Measurements from ENCODE around the gene PRDX5. TPM values are rescaled to one million over a fixed set of nuclear protein-coding genes. Genes with fewer than 3 reads are reported as not detected.

PRDX5 gene
- total RNA-seq, 1 donor = 245 TPM

DNA sequence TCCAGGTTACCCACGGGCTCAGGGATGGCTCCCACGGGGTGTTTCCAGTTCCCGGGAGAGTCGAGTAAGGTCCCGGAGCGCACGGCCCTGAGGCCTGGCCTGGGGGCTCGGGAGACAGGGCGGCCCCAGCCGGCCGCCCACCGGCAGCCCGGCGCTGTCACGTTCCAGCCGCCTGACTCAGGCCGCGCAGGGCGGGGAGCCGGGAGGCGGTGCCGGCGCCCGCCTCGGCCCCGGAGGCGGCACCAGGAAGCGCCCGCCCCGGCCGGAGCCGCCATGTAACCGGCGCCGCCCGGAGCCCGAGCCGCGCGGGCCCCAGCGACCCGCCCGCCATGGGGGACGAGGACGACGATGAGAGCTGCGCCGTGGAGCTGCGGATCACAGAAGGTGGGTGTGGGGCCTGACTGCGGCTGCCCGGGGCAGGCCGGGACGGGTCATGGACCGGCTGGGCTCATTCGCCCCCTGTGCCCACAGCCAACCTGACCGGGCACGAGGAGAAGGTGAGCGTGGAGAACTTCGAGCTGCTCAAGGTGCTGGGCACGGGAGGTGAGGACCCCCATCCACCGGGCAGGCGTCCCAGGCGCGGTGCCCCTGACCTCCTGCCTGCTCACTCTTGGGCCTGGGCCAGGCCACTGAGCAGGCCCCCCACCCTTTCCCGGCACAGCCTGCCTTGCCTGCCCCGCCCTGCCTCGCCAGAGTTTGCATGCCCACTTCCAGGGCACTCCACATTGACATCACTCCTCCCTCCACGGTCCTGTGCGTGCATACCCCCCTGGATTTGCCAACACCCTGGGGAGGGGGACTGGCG lies 41.2 kb downstream of the PRDX5 start, which contains the start of gene RPS6KA4:
Gene RPS6KA4, plus strand, starts transcription at position 256 of the 805 bp plus-strand sequence. Its CDS starts 74 bp downstream, at position 330.
- Histone ChIP-seq H3K27ac (ENCODE audit: low read depth, low read length) (peak within 1 kb of the TSS; percentile 76), H3K36me3 (ENCODE audit: insufficient read depth, low read length) (peaks cover 26% of the 10 kb centered on the region), H3K9me3 (ENCODE audit: low read depth, low read length) (no peaks in the 10 kb centered on the region), H3K4me3 (ENCODE audit: insufficient read depth, low read length) (peak within 1 kb of the TSS; percentile 94), H3K4me2 (ENCODE audit: insufficient read depth, low read length) (peak within 1 kb of the TSS; percentile 94), H3K27me3 (ENCODE audit: insufficient read depth, low read length) (no peaks in the 10 kb centered on the region), H3K4me1 (ENCODE audit: insufficient read depth, low read length) (peaks cover 27% of the 10 kb centered on the region), H2AFZ (ENCODE audit: low read length) (peak within 1 kb of the TSS; percentile 91), H3K79me2 (ENCODE audit: insufficient read depth, low read length) (peaks cover 16% of the 10 kb centered on the region), H4K20me1 (ENCODE audit: insufficient read depth, low read length) (peaks cover 5% of the 10 kb centered on the region)
- DNase-seq (ENCODE audit: insufficient read length, low spot score, missing footprints) = peak; percentile 100
- TF ChIP-seq, protein P1, sequence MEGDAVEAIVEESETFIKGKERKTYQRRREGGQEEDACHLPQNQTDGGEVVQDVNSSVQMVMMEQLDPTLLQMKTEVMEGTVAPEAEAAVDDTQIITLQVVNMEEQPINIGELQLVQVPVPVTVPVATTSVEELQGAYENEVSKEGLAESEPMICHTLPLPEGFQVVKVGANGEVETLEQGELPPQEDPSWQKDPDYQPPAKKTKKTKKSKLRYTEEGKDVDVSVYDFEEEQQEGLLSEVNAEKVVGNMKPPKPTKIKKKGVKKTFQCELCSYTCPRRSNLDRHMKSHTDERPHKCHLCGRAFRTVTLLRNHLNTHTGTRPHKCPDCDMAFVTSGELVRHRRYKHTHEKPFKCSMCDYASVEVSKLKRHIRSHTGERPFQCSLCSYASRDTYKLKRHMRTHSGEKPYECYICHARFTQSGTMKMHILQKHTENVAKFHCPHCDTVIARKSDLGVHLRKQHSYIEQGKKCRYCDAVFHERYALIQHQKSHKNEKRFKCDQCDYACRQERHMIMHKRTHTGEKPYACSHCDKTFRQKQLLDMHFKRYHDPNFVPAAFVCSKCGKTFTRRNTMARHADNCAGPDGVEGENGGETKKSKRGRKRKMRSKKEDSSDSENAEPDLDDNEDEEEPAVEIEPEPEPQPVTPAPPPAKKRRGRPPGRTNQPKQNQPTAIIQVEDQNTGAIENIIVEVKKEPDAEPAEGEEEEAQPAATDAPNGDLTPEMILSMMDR (IDR thresholded peaks at IDR 0.05; ENCODE audit: extremely low read depth, low read depth, low read length) = no peak

DNA sequence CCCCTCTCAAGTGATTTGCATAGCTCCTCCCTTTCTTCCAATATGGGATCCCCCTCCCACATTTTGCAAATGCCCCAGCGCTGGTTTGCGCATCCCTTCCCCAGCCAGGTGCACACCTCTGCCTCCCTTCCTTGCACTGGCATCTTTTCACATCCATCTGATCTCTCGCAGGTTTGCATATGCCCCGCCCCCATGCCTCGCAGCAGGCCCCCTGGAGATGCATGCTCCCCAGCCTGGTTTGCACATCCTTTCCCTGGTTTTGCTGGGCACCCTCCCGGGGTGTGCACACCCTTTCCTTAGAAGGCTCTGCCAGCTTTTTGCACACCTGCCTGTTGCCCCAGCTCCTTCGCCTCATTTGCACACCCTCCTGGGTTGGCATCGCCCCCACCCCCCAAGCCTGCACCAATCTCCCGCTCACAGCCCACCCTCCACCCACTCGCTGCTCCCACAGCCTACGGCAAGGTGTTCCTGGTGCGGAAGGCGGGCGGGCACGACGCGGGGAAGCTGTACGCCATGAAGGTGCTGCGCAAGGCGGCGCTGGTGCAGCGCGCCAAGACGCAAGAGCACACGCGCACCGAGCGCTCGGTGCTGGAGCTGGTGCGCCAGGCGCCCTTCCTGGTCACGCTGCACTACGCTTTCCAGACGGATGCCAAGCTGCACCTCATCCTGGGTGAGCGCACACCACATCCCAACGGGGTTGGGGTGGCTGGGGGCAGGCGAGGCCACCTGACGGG lies 42.0 kb downstream of the PRDX5 start:
- H3K27me3 ChIP-seq (ENCODE audit: insufficient read depth, low read length) = no peaks in the 10 kb centered on the region
- peak overlapping the region; percentile 66 for H3K27ac ChIP-seq (ENCODE audit: low read depth, low read length)
- DNase-seq (ENCODE audit: insufficient read length, low spot score, missing footprints) = no peak
- peaks cover 32% of the 10 kb centered on the region for H3K36me3 ChIP-seq (ENCODE audit: insufficient read depth, low read length)
- H3K79me2 ChIP-seq (ENCODE audit: insufficient read depth, low read length) = peaks cover 16% of the 10 kb centered on the region
- peaks cover 5% of the 10 kb centered on the region for H4K20me1 ChIP-seq (ENCODE audit: insufficient read depth, low read length)
- peak overlapping the region; percentile 94 for H3K4me2 ChIP-seq (ENCODE audit: insufficient read depth, low read length)
- peak overlapping the region; percentile 94 for H3K4me3 ChIP-seq (ENCODE audit: insufficient read depth, low read length)
- no peaks in the 10 kb centered on the region for H3K9me3 ChIP-seq (ENCODE audit: low read depth, low read length)
- TF ChIP-seq, protein P1 (IDR thresholded peaks at IDR 0.05; ENCODE audit: extremely low read depth, low read depth, low read length) = no peak
- H3K4me1 ChIP-seq (ENCODE audit: insufficient read depth, low read length) = peaks cover 27% of the 10 kb centered on the region
- H2AFZ ChIP-seq (ENCODE audit: low read length) = no peak overlapping the region

DNA sequence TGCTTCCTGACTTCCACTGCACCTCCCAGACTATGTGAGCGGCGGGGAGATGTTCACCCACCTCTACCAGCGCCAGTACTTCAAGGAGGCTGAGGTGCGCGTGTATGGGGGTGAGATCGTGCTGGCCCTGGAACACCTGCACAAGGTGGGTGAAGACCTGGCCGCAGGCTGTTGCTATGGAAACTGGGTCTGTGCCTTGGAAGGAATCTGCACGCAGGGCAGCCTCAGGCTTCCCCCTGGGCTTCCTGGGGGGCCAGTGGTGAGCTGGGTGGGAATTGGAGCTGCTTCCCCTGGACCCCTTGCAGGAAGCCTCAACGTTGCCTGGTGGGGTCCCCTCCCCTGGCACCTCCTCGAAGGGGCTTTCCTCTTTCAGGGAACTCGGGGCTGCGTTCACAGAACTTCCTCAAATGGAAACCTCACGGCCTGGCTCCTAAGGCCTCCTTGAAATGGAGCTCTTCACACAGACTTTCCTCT lies 42.6 kb downstream of the PRDX5 start:
- H3K9me3 ChIP-seq (ENCODE audit: low read depth, low read length) = no peaks in the 10 kb centered on the region
- peaks cover 16% of the 10 kb centered on the region for H3K79me2 ChIP-seq (ENCODE audit: insufficient read depth, low read length)
- H3K27ac ChIP-seq (ENCODE audit: low read depth, low read length) = no peak overlapping the region
- TF ChIP-seq, protein P1 (IDR thresholded peaks at IDR 0.05; ENCODE audit: extremely low read depth, low read depth, low read length) = no peak
- peaks cover 24% of the 10 kb centered on the region for H3K4me1 ChIP-seq (ENCODE audit: insufficient read depth, low read length)
- DNase-seq (ENCODE audit: insufficient read length, low spot score, missing footprints) = no peak
- H3K36me3 ChIP-seq (ENCODE audit: insufficient read depth, low read length) = peaks cover 38% of the 10 kb centered on the region
- no peak overlapping the region for H2AFZ ChIP-seq (ENCODE audit: low read length)
- peak overlapping the region; percentile 94 for H3K4me2 ChIP-seq (ENCODE audit: insufficient read depth, low read length)
- H3K4me3 ChIP-seq (ENCODE audit: insufficient read depth, low read length) = no peak overlapping the region
- H4K20me1 ChIP-seq (ENCODE audit: insufficient read depth, low read length) = peaks cover 5% of the 10 kb centered on the region
- H3K27me3 ChIP-seq (ENCODE audit: insufficient read depth, low read length) = no peaks in the 10 kb centered on the region

DNA sequence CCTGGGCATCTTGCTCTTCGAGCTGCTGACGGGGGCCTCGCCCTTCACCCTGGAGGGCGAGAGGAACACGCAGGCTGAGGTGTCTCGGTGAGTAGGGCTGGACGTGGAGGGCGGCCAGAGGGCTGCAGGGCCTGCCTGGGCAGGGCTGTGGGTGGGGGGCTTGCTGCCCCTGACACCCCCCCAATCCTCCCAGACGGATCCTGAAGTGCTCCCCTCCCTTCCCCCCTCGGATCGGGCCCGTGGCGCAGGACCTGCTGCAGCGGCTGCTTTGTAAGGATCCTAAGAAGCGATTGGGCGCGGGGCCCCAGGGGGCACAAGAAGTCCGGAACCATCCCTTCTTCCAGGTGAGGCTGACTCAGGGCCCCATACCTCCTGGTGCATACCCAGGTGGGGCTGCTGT lies 43.7 kb downstream of the PRDX5 start:
- no peak overlapping the region for H3K4me3 ChIP-seq (ENCODE audit: insufficient read depth, low read length)
- TF ChIP-seq, protein P1 (IDR thresholded peaks at IDR 0.05; ENCODE audit: extremely low read depth, low read depth, low read length) = no peak
- H2AFZ ChIP-seq (ENCODE audit: low read length) = no peak overlapping the region
- H3K4me2 ChIP-seq (ENCODE audit: insufficient read depth, low read length) = no peak overlapping the region
- no peak for DNase-seq (ENCODE audit: insufficient read length, low spot score, missing footprints)
- peaks cover 5% of the 10 kb centered on the region for H4K20me1 ChIP-seq (ENCODE audit: insufficient read depth, low read length)
- H3K27me3 ChIP-seq (ENCODE audit: insufficient read depth, low read length) = no peaks in the 10 kb centered on the region
- H3K4me1 ChIP-seq (ENCODE audit: insufficient read depth, low read length) = peaks cover 21% of the 10 kb centered on the region
- H3K79me2 ChIP-seq (ENCODE audit: insufficient read depth, low read length) = peaks cover 16% of the 10 kb centered on the region
- no peak overlapping the region for H3K27ac ChIP-seq (ENCODE audit: low read depth, low read length)
- peaks cover 42% of the 10 kb centered on the region for H3K36me3 ChIP-seq (ENCODE audit: insufficient read depth, low read length)
- no peaks in the 10 kb centered on the region for H3K9me3 ChIP-seq (ENCODE audit: low read depth, low read length)
